ENCODE results near the gene ATF7.

DNA sequence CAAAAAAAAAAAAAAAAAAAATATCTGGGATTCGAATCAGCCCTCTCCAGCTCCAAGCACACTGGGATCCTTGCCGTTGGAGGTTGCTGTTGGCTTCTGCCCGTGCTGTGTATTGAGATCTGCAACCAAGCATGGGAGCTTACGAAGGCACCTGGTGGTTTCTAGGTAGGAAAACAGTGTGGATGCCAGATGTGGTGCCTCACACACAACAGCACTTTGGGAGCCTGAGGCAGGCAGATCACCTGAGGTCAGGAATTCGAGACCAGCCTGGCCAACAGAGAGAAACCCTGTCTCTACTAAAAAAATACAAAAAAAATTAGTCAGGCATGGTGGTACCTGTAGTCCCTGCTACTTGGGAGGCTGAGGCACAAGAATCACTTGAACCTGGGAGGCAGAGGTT is 47.4 kb downstream of the ATF7 start:
- TF ChIP-seq, protein P1, sequence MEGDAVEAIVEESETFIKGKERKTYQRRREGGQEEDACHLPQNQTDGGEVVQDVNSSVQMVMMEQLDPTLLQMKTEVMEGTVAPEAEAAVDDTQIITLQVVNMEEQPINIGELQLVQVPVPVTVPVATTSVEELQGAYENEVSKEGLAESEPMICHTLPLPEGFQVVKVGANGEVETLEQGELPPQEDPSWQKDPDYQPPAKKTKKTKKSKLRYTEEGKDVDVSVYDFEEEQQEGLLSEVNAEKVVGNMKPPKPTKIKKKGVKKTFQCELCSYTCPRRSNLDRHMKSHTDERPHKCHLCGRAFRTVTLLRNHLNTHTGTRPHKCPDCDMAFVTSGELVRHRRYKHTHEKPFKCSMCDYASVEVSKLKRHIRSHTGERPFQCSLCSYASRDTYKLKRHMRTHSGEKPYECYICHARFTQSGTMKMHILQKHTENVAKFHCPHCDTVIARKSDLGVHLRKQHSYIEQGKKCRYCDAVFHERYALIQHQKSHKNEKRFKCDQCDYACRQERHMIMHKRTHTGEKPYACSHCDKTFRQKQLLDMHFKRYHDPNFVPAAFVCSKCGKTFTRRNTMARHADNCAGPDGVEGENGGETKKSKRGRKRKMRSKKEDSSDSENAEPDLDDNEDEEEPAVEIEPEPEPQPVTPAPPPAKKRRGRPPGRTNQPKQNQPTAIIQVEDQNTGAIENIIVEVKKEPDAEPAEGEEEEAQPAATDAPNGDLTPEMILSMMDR (tag by site-specific recombination; IDR thresholded peaks at IDR 0.05), result no peak
- TF ChIP-seq ZNF24 (tag by site-specific recombination; IDR thresholded peaks at IDR 0.05) (no peak), ZBTB7A (tag by site-specific recombination; IDR thresholded peaks at IDR 0.05; ENCODE audit: low read depth) (no peak), ZBTB20 (tag by site-specific recombination; IDR thresholded peaks at IDR 0.05) (no peak), ZNF549 (tag by site-specific recombination; IDR thresholded peaks at IDR 0.05) (no peak), GLI4 (tag by site-specific recombination; IDR thresholded peaks at IDR 0.05) (no peak), EGR2 (tag by site-specific recombination; IDR thresholded peaks at IDR 0.05; ENCODE audit: low read depth) (no peak), ZNF311 (tag by site-specific recombination; IDR thresholded peaks at IDR 0.05; ENCODE audit: borderline replicate concordance) (no peak)
- TF ChIP-seq, protein P2, sequence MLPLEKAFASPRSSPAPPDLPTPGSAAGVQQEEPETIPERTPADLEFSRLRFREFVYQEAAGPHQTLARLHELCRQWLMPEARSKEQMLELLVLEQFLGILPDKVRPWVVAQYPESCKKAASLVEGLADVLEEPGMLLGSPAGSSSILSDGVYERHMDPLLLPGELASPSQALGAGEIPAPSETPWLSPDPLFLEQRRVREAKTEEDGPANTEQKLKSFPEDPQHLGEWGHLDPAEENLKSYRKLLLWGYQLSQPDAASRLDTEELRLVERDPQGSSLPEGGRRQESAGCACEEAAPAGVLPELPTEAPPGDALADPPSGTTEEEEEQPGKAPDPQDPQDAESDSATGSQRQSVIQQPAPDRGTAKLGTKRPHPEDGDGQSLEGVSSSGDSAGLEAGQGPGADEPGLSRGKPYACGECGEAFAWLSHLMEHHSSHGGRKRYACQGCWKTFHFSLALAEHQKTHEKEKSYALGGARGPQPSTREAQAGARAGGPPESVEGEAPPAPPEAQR (tag by site-specific recombination; IDR thresholded peaks at IDR 0.05), result no peak
- TF ChIP-seq, protein P3, sequence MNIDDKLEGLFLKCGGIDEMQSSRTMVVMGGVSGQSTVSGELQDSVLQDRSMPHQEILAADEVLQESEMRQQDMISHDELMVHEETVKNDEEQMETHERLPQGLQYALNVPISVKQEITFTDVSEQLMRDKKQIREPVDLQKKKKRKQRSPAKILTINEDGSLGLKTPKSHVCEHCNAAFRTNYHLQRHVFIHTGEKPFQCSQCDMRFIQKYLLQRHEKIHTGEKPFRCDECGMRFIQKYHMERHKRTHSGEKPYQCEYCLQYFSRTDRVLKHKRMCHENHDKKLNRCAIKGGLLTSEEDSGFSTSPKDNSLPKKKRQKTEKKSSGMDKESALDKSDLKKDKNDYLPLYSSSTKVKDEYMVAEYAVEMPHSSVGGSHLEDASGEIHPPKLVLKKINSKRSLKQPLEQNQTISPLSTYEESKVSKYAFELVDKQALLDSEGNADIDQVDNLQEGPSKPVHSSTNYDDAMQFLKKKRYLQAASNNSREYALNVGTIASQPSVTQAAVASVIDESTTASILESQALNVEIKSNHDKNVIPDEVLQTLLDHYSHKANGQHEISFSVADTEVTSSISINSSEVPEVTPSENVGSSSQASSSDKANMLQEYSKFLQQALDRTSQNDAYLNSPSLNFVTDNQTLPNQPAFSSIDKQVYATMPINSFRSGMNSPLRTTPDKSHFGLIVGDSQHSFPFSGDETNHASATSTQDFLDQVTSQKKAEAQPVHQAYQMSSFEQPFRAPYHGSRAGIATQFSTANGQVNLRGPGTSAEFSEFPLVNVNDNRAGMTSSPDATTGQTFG (tag by site-specific recombination; IDR thresholded peaks at IDR 0.05; ENCODE audit: borderline replicate concordance), result no peak
- TF ChIP-seq, protein P4, sequence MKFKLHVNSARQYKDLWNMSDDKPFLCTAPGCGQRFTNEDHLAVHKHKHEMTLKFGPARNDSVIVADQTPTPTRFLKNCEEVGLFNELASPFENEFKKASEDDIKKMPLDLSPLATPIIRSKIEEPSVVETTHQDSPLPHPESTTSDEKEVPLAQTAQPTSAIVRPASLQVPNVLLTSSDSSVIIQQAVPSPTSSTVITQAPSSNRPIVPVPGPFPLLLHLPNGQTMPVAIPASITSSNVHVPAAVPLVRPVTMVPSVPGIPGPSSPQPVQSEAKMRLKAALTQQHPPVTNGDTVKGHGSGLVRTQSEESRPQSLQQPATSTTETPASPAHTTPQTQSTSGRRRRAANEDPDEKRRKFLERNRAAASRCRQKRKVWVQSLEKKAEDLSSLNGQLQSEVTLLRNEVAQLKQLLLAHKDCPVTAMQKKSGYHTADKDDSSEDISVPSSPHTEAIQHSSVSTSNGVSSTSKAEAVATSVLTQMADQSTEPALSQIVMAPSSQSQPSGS (tag by site-specific recombination; IDR thresholded peaks at IDR 0.05; ENCODE audit: low read depth), result no peak

Measured in HEK293 (cell line).